ENCODE measurements around the gene DNAAF1. TPM values are rescaled to one million over a fixed set of nuclear protein-coding genes. Genes with fewer than 3 reads are reported as not detected.

The DNAAF1 gene
- total and polyA plus RNA-seq, 2 donors: 0.85 TPM; not detected in 1

DNA sequence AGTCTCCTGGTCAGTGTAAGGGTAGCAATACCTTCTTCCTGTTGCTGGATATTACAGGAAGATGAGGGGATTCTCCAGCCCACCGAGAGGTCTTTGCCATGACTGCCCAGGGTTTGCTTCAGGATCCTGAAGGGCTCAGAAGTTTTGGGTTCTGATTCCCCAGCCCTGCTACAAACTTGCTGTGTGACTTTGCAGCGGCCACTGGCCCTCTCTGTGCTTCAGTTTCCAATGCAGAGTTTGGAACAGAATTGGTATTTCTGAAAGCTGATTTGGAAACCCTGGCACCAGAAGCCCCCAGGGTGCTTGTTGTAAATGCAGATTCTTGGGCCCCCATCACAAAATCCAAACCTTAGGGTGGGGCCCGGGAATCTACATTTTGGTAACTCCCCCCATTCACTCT, 80.0 kb downstream of the DNAAF1 start:
- no peaks in the 10 kb centered on the region for H3K4me1 ChIP-seq (ENCODE audit: insufficient read depth)
- no peak overlapping the region for H3K4me3 ChIP-seq (ENCODE audit: low read depth, low read length)
- no peak overlapping the region for H3K27ac ChIP-seq (ENCODE audit: low read depth)
- H3K36me3 ChIP-seq (ENCODE audit: insufficient read depth): no peaks in the 10 kb centered on the region
- no peak for DNase-seq (ENCODE audit: extremely low spot score)
- WGBS: 94% methylated on average over 3 of the region's 3 CpGs

DNA sequence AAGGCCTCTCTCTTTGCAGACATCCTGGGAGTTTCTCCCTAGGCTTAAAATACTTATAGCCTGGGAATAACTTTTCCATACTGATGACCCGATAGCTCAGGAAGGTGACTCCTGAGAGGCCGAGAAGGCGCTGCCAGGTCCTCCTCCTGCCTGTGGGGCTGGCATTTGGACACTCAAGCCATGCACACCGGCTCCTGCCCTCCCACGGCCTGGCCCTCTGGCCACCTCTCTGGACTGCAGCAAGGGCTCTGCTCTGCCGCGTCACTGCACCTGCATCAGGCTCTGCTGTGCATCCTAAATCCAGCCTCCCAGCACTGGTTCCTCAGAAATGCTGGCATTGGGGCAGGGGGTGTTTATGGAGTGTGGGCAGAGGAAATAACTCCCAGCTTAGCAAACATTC, 80.5 kb downstream of the DNAAF1 start:
- H3K36me3 ChIP-seq (ENCODE audit: insufficient read depth): no peaks in the 10 kb centered on the region
- H3K4me1 ChIP-seq (ENCODE audit: insufficient read depth): no peaks in the 10 kb centered on the region
- no peak overlapping the region for H3K4me3 ChIP-seq (ENCODE audit: low read depth, low read length)
- 89% methylated on average over 7 of the region's 7 CpGs for WGBS
- no peak overlapping the region for H3K27ac ChIP-seq (ENCODE audit: low read depth)
- DNase-seq (ENCODE audit: extremely low spot score): no peak

DNA sequence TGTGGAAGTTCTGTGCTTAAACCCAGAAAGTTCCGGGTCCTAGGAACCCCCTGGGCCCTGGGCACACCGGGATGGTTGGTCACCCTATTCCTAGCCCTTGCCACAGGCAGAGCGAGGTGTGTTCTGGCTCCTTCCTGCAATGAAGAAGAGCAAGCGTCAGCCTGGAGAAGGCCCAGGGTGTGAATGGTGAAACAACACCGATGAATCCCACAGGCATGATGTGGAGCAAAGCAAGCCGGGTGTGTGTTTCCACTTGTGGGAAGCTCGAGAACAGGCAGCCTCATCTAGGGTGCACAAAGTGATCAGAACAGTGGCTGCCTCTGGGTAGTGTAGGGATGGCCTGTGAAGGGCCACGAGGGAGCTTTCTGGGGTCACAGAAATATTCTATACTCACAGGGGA, 80.9 kb downstream of the DNAAF1 start:
- no peak overlapping the region for H3K27ac ChIP-seq (ENCODE audit: low read depth)
- 87% methylated on average over 8 of the region's 8 CpGs for WGBS
- no peak for DNase-seq (ENCODE audit: extremely low spot score)
- H3K36me3 ChIP-seq (ENCODE audit: insufficient read depth): no peaks in the 10 kb centered on the region
- no peak overlapping the region for H3K4me3 ChIP-seq (ENCODE audit: low read depth, low read length)
- H3K4me1 ChIP-seq (ENCODE audit: insufficient read depth): no peaks in the 10 kb centered on the region

Other genes starting within 250 kb of the DNAAF1 start
- 4.6 TPM for gene MLYCD, start 246.2 kb upstream of the DNAAF1 start, total RNA-seq
- 3.8 TPM for gene MLYCD, start 246.2 kb upstream of the DNAAF1 start, polyA plus RNA-seq
- gene OSGIN1, start 192.1 kb upstream of the DNAAF1 start, total RNA-seq: 0.21 TPM
- gene OSGIN1, start 192.1 kb upstream of the DNAAF1 start, polyA plus RNA-seq: 11.9 TPM
- gene NECAB2, start 177.1 kb upstream of the DNAAF1 start, total RNA-seq: 1.0 TPM
- 0.20 TPM for gene NECAB2, start 177.1 kb upstream of the DNAAF1 start, polyA plus RNA-seq
- gene SLC38A8, start 102.5 kb upstream of the DNAAF1 start, total RNA-seq: not detected
- not detected for gene SLC38A8, start 102.5 kb upstream of the DNAAF1 start, polyA plus RNA-seq
- 81.3 TPM for gene MBTPS1, start 28.4 kb upstream of the DNAAF1 start, total RNA-seq
- 67.8 TPM for gene MBTPS1, start 28.4 kb upstream of the DNAAF1 start, polyA plus RNA-seq
- gene HSDL1, start 131 bp upstream of the DNAAF1 start, total RNA-seq: 32.7 TPM
- 12.9 TPM for gene HSDL1, start 131 bp upstream of the DNAAF1 start, polyA plus RNA-seq
- 24.4 TPM for gene TAF1C, start 41.7 kb downstream of the DNAAF1 start, total RNA-seq
- gene TAF1C, start 41.7 kb downstream of the DNAAF1 start, polyA plus RNA-seq: 39.3 TPM
- 0.21 TPM for gene ADAD2, start 45.8 kb downstream of the DNAAF1 start, total RNA-seq
- gene ADAD2, start 45.8 kb downstream of the DNAAF1 start, polyA plus RNA-seq: 0.47 TPM
- gene KCNG4, start 94.7 kb downstream of the DNAAF1 start, total RNA-seq: not detected
- not detected for gene KCNG4, start 94.7 kb downstream of the DNAAF1 start, polyA plus RNA-seq
- gene WFDC1, start 149.6 kb downstream of the DNAAF1 start, total RNA-seq: 44.6 TPM
- gene WFDC1, start 149.6 kb downstream of the DNAAF1 start, polyA plus RNA-seq: 67.2 TPM
- 5.0 TPM for gene ATP2C2, start 223.2 kb downstream of the DNAAF1 start, total RNA-seq
- 2.3 TPM for gene ATP2C2, start 223.2 kb downstream of the DNAAF1 start, polyA plus RNA-seq

Measured in urinary bladder (tissue), 4 donors.